NCI-H510A (cell line): ENCODE data around the gene PCBP3.

Experiments
- DNase-seq: peaks from one replicate; lab custom pipeline; 2025; lab: John Stamatoyannopoulos, UW

Gene PCBP3

GRCh38 chr21:45931397-45931969 lies 288.0 kb downstream of the PCBP3 start:
- DNase-seq = no peak

DNA sequence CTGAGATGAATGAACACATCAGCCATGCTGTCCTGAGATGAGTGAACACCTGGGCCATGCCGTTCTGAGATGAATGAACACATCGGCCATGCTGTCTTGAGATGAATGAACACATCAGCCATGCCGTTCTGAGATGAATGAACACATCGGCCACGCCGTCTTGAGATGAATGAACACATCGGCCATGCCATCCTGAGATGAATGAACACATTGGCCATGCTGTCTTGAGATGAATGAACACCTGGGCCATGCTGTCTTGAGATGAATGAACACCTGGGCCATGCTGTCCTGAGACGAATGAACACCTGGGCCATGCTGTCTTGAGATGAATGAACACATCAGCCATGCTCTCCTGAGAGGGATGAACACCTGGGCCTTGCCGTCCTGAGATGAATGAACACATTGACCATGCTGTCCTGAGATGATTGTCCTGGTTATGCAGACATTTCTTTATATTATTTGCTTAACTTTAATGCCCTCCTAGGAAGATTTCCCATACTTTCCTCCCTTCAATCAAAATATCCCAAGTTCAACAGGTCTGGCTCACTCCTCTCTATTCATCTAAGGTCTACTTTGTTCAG lies 289.5 kb downstream of the PCBP3 start:
- no peak for DNase-seq

DNA sequence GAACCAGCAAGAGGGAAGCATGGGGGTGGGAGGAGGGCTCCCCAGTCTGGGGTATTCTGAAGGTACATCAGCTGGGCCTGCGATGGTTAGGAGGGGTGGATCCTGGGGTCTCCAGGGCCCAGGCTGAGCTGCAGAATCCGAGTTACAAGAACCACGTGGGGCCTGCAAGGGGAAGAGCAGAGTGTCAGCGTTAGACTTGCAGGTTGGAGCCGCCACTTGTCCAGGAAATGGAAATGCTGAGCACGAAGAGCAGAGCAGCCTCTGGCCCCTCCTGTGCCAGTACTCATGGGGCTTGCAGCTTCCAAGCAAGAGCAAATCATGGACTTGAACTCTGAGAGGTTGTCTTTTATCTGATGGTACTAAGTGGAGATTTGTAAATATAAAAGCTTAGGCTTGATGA lies 290.6 kb downstream of the PCBP3 start:
- DNase-seq = no peak

- no peak for DNase-seq
These were observed 291.0 kb downstream of the PCBP3 start for GRCh38 chr21:45934554-45934953.

- no peak for DNase-seq
These were observed 292.1 kb downstream of the PCBP3 start for GRCh38 chr21:45935628-45936027.

GRCh38 chr21:45937721-45938452 lies 294.4 kb downstream of the PCBP3 start:
- DNase-seq = no peak

DNA sequence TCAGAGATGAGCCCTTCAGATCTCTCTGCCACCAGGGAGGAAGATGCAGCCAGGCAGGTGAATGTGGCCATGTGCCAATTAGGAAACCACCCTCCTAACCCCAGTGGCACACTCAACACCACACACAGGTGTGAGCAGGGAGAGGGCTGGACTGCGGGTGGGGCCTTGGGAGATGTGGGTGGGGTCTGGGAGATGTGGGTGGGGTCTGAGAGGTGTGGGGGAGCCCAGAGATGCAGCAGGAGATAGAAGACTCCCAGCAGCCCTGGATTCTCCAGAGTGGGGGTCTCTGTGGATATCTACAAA lies 294.9 kb downstream of the PCBP3 start:
- no peak for DNase-seq

- no peak for DNase-seq
These were observed 295.4 kb downstream of the PCBP3 start for GRCh38 chr21:45938811-45939520.

- no peak for DNase-seq
These were observed 296.1 kb downstream of the PCBP3 start for GRCh38 chr21:45939521-45940045.

DNA sequence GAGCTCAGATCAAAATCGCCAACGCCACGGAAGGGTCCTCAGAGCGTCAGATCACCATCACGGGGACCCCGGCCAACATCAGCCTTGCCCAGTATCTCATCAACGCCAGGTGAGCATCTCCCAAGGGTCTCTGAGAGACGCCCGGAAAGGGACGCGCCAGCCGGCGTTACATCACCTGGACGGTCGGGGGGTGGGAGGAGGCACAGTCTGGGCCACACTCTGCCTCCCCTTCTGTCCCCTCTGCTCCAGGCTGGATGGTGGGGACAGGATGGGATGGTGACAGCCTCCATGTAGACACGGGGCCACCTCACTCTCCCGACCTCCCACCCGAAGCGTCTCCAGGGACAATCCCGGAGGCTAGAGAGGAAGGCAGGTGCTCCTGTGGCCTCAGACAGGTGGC lies 296.6 kb downstream of the PCBP3 start:
- DNase-seq = no peak

- no peak for DNase-seq
These were observed 297.3 kb downstream of the PCBP3 start for GRCh38 chr21:45940621-45941337.

DNA sequence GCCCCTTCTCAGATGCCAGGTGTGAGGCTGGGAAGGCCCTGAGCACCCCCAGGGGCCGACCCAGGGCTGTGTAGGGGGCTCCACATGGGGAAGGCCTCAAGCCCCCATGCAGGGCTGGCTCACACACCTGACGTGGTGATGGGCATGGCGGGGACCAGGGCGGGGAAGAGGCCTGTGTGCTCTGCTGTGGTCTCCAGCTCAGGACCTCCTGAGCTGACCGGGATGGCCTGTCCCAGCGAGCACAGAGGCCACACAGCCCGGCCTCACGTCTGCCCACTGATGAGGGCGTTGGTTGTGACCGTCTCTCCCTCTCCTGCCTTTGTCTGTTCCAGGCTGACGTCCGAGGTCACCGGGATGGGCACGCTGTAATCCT lies 297.8 kb downstream of the PCBP3 start:
- DNase-seq = no peak

DNA sequence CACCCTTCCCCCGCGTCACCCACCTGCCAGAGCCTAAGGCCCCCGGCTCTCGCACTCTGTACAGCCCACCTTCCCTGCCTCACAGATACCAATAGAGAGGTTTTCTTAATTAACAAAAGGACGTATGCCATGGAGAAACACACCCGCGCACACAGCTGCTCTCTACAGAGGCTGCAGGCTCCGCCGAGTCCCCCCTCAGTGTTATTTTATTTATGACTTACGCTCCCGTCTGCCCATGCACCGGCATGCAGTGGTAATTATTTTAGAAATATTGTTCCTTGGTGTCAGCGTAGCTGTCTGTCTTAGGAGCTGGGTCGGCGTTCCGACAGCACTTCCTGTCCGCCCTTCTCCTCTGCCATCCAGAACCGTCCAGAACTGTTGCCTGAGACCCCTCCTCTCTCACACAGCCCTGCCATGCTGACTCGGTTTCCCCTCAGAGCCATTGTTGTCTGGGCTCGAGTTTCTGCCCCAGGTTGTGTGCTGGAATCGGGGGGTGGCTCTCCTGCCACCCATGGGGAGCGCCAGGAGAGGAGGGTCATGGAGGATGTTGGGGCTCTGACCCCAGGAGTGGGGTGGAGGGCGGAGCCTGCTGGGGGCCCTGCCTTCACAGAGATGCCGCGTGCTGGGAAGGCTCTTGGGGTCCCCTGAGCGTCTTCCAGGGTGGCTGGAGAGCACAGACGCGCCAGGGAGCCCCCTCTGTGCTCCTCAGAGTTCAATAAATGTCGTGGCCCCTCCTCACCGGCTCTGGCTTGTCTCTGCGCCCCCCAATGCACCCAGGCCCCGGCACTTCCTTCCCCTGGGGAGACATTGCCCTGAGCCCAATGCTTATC lies 298.4 kb downstream of the PCBP3 start:
- no peak for DNase-seq

DNA sequence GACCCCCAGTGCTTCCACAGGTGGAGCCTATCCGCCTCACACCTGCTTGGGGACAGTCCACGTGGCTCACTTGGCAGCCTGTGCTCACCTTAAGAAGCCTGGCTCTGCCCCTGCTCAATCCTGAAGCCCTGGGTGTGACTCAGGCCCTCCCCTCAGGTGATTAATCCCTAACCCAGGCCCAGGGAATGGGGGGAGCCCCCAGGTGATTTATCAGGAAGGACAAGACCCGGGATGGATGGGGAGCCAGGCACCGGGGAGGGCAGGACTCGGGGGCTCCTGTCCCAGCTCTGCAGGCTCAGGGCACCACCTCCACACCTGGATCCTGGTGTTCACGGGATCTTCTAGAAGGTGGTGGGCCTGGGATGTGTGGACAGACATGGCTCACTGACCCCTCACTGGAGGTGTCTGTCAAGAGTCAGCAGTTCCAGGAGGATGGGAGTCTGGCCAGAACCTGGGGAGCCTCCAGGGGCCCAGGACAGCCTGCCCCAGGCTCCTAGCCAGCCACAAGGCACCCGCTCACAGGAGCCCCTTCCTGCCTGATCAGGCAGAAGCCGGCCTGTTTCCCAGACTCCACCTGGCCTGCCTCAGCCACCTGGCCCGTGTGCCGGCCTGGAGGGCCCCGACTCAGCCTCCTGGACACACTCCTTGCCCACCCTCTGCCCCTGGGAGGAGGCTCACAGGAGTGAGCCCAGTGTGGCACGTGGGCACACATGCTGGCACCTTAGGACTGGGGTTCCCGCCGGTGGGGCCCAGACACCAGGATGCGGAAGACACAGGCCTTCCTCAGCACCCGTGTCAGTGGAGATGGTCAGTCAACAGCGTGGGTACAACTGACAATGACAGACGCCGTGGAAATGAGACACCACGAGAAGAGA lies 299.5 kb downstream of the PCBP3 start:
- DNase-seq = no peak

GRCh38 chr21:45943630-45944540 lies 300.4 kb downstream of the PCBP3 start:
- DNase-seq = no peak

DNA sequence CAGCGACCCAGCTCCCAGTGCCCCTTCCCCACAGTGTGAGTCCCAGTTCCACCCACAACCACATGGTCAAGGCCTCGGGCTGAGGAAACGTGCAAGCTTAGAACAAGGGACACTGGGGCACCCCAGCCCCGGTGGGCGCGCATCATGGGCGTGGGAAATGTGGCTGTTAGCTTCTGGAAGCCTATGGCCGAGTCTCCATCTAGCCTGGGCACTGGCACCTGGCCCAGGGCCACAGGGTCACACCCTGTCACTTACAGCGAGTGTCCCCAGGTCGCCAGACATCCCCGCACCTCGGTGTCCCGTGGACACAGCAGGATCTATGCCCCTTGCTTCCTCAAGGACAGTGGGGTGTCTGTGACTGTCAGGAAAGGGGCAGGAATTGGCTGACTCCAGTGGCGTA lies 301.1 kb downstream of the PCBP3 start:
- no peak for DNase-seq

- no peak for DNase-seq
These were observed 301.7 kb downstream of the PCBP3 start for GRCh38 chr21:45945066-45945867.

DNA sequence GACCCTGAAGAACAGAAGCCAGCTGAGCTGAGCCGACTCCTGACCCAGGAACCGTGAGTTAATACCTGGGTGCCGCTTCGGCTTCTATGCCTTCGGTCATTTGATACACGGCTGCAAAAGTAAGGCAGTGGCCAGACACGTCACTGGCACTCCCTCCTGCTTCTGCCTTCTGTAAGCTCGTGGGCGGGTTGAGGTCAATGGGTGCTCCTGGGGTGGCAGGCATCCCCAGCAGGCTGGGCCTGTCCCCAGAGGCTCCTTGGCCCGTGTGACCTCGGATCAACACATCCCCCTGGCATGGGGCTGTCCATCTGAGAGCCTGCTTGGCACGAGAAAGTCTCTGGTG lies 302.3 kb downstream of the PCBP3 start:
- no peak for DNase-seq

- DNase-seq = no peak
These were observed 303.8 kb downstream of the PCBP3 start for GRCh38 chr21:45947296-45947695.
